HepG2 (cell line): Measurements from ENCODE around the gene INA. TPM values are rescaled to one million over a fixed set of nuclear protein-coding genes. Genes with fewer than 3 reads are reported as not detected.
A peak's percentile ranks its signal among the peaks of the same experiment; 100 is the strongest.

ENCODE experiments used
- FOSL1 ChIP-seq: sonication (generic); formaldehyde crosslinking; IDR thresholded peaks from 2 replicates; pipeline ENCODE4 v1.9.0; 2021; ENCODE audit warnings: missing genetic modification reagents, borderline replicate concordance
- GTF2F1 ChIP-seq: fragments of 150-350 bp; IDR thresholded peaks from 2 replicates; pipeline ENCODE4 v1.6.1; 2014; ENCODE audit warnings: low read length
- NONO ChIP-seq, 2 experiments: fragments of 450-650 bp in 1 of 2; sonication (generic) in 1 of 2; formaldehyde crosslinking in 1 of 2; IDR thresholded peaks in 1 of 2; conservative IDR thresholded peaks in 1 of 2; 2 replicates each; pipeline versions ENCODE4 v1.6.1 to v1.8.0; 2017 to 2022; ENCODE audit warnings: mild to moderate bottlenecking in 1 of 2, missing genetic modification reagents in 1 of 2, moderate library complexity in 1 of 2
- PHF5A ChIP-seq: IDR thresholded peaks from one replicate; pipeline ENCODE4 v1.6.1; 2018; ENCODE audit warnings: low read depth, missing genetic modification reagents; ENCODE audit not compliant: unreplicated experiment
- SMARCC2 ChIP-seq: fragments of 450-650 bp; IDR thresholded peaks from 2 replicates; pipeline ENCODE4 v1.6.1; 2017; ENCODE audit warnings: antibody characterized with exemption, mild to moderate bottlenecking
- SOX13 ChIP-seq, 3 experiments: fragments of 450-650 bp in 1 of 3; sonication (generic) in 1 of 3; formaldehyde crosslinking in 1 of 3; IDR thresholded peaks in 2 of 3; conservative IDR thresholded peaks in 1 of 3; 2 replicates each; pipeline versions ENCODE4 v1.5.0 to v1.6.1; 2016 to 2020; ENCODE audit warnings: antibody characterized with exemption in 1 of 3, mild to moderate bottlenecking in 1 of 3, missing compliant biosample characterization in 1 of 3, missing genetic modification reagents in 1 of 3, moderate library complexity in 1 of 3
- ZMYM3 ChIP-seq: sonication (generic); formaldehyde crosslinking; IDR thresholded peaks from 2 replicates; pipeline ENCODE4 v1.5.1; 2020; ENCODE audit warnings: mild to moderate bottlenecking, missing genetic modification reagents
- ZNF121 ChIP-seq: sonication (generic); formaldehyde crosslinking; IDR thresholded peaks from 2 replicates; pipeline ENCODE4 v1.5.0; 2020; ENCODE audit warnings: mild to moderate bottlenecking, missing genetic modification reagents
- ZNF180 ChIP-seq: sonication (generic); formaldehyde crosslinking; IDR thresholded peaks from 2 replicates; pipeline ENCODE4 v1.4.0; 2020; ENCODE audit warnings: low read depth, missing genetic modification reagents, borderline replicate concordance
- ZNF274 ChIP-seq: sonication (generic); formaldehyde crosslinking; IDR thresholded peaks from 2 replicates; pipeline ENCODE4 v1.5.1; 2020; ENCODE audit warnings: mild to moderate bottlenecking, missing genetic modification reagents
- ZNF296 ChIP-seq: sonication (generic); formaldehyde crosslinking; conservative IDR thresholded peaks from 2 replicates; pipeline ENCODE4 v1.5.0; 2020; ENCODE audit warnings: mild to moderate bottlenecking, missing genetic modification reagents
- ZNF335 ChIP-seq: sonication (generic); formaldehyde crosslinking; IDR thresholded peaks from 2 replicates; pipeline ENCODE4 v1.4.0; 2020; ENCODE audit warnings: missing genetic modification reagents
- ZNF570 ChIP-seq: sonication (generic); formaldehyde crosslinking; IDR thresholded peaks from 2 replicates; pipeline ENCODE4 v1.4.0; 2020; ENCODE audit warnings: mild to moderate bottlenecking, missing genetic modification reagents, borderline replicate concordance
- ZNF775 ChIP-seq: sonication (generic); formaldehyde crosslinking; IDR thresholded peaks from 2 replicates; pipeline ENCODE4 v1.4.0; 2020; ENCODE audit warnings: missing genetic modification reagents, mild to moderate bottlenecking, moderate library complexity, borderline replicate concordance
- ZSCAN12 ChIP-seq: sonication (generic); formaldehyde crosslinking; IDR thresholded peaks from 2 replicates; pipeline ENCODE4 v1.9.0; 2021; ENCODE audit warnings: mild to moderate bottlenecking, missing genetic modification reagents
- polyA plus RNA-seq, 8 experiments: library from polyadenylated mRNA; depleted of rRNA in 3 of 8; stranded (reverse) in 7 of 8; unstranded in 1 of 8; fragments of >200 nt; fragmentation: Illumina TruSeq in 4 of 8; extraction: Trizol in 4 of 8; gene quantifications; 2 replicates each; pipeline versions ENCODE4 v1.2.1 to v1.2.3, GENCODE V29; 2011 to 2016; ENCODE audit warnings: low read depth in 4 of 8, missing spikeins in 1 of 8, mixed read lengths in 1 of 8; ENCODE audit not compliant: insufficient read depth in 1 of 8
- total RNA-seq, 5 experiments: library from RNA; depleted of rRNA; stranded (reverse); fragments of >200 nt; fragmentation: Illumina TruSeq; extraction: Trizol; gene quantifications; 2 replicates each; pipeline ENCODE4 v1.2.3, GENCODE V29; 2016; ENCODE audit warnings: low read depth in 1 of 5
- TF ChIP-seq, protein P1 (sequence below): IDR thresholded peaks from 2 replicates; pipeline ENCODE4 v1.6.1; 2018; ENCODE audit warnings: missing genetic modification reagents, mild to moderate bottlenecking, missing compliant biosample characterization
- TF ChIP-seq, protein P2 (sequence below): IDR thresholded peaks from 2 replicates; pipeline ENCODE4 v1.6.1; 2016; ENCODE audit warnings: control low read depth
- TF ChIP-seq, protein P3 (sequence below): sonication (generic); formaldehyde crosslinking; conservative IDR thresholded peaks from 2 replicates; pipeline ENCODE4 v1.4.0; 2020; ENCODE audit warnings: missing genetic modification reagents
- TF ChIP-seq, protein P4 (sequence below): sonication (generic); formaldehyde crosslinking; IDR thresholded peaks from 2 replicates; pipeline ENCODE4 v1.8.0; 2022; ENCODE audit warnings: missing genetic modification reagents, mild to moderate bottlenecking, inconsistent platforms, borderline replicate concordance
- TF ChIP-seq, protein P5 (sequence below): sonication (generic); formaldehyde crosslinking; IDR thresholded peaks from 2 replicates; pipeline ENCODE4 v1.5.0; 2020; ENCODE audit warnings: mild to moderate bottlenecking, missing genetic modification reagents
- TF ChIP-seq, protein P6 (sequence below): sonication (generic); formaldehyde crosslinking; IDR thresholded peaks from 2 replicates; pipeline ENCODE4 v1.5.1; 2020; ENCODE audit warnings: missing genetic modification reagents, mild to moderate bottlenecking, borderline replicate concordance

INA gene
- total and polyA plus RNA-seq, 2 of the 13 experiments (the other 11 are each of a cell fraction or from before 2014, with no cell fraction given), result 0.04 to 0.13 TPM

DNA sequence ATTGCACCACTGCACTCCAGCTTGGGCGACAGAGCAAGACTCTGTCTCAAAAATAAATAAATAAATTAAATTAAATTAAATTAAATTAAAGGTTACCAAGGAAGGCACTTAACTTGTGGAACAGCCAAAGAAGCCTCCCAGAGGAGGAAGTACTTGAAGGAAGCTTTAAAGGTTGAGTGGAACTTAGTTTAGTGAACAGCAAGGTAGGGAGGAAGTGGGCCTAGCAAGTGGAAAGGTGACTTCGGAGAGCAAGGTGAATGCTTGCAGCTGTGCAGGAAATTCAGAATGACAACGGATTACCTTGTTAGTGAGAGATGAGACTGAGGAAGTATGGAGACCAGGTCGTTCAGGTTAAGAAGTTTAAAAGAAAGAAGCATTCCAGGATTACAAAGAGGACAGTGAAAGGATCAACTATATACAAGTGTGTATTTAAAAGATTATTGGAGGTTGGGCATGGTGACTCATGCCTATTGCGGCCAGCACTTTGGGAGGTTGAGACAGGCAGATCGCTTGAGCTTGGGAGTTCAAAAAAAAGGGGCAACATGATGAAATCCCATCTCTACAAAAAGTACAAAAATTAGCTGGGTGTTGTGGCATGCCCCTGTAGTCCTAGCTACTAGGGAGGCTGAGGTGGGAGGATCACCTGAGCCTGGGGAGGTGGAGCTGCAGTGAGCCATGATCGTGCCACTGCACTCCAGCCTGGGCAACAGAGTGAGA, 44.0 kb upstream of the INA start (continued):
- TF ChIP-seq, protein P1, sequence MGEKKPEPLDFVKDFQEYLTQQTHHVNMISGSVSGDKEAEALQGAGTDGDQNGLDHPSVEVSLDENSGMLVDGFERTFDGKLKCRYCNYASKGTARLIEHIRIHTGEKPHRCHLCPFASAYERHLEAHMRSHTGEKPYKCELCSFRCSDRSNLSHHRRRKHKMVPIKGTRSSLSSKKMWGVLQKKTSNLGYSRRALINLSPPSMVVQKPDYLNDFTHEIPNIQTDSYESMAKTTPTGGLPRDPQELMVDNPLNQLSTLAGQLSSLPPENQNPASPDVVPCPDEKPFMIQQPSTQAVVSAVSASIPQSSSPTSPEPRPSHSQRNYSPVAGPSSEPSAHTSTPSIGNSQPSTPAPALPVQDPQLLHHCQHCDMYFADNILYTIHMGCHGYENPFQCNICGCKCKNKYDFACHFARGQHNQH, result no peak
- TF ChIP-seq ZNF570 (CRISPR knock-in tag) (no peak), ZNF121 (CRISPR knock-in tag) (peak; percentile 97), ZNF274 (no peak), GTF2F1 (no peak), FOSL1 (CRISPR knock-in tag) (peak; percentile 89), ZNF775 (CRISPR knock-in tag) (no peak), SMARCC2 (no peak), NONO (IDR thresholded peaks at IDR 0.05) (no peak), NONO (CRISPR knock-in tag; conservative IDR thresholded peaks at IDR 0.05) (no peak), ZSCAN12 (CRISPR knock-in tag) (no peak), PHF5A (CRISPR knock-in tag) (no peak), ZNF296 (CRISPR knock-in tag) (no peak), ZMYM3 (CRISPR knock-in tag) (peak; percentile 54; the same call in 1 of the 2 replicates), ZNF180 (CRISPR knock-in tag) (no peak), ZNF335 (CRISPR knock-in tag) (no peak), SOX13 (IDR thresholded peaks at IDR 0.05) (no peak), SOX13 (CRISPR knock-in tag; conservative IDR thresholded peaks at IDR 0.05 in 1 of 2, IDR thresholded peaks at IDR 0.05 in 1 of 2) (peak in 1 of 2 experiments; percentile 56; a peak in 1 of 4 replicates)
- TF ChIP-seq, protein P2, sequence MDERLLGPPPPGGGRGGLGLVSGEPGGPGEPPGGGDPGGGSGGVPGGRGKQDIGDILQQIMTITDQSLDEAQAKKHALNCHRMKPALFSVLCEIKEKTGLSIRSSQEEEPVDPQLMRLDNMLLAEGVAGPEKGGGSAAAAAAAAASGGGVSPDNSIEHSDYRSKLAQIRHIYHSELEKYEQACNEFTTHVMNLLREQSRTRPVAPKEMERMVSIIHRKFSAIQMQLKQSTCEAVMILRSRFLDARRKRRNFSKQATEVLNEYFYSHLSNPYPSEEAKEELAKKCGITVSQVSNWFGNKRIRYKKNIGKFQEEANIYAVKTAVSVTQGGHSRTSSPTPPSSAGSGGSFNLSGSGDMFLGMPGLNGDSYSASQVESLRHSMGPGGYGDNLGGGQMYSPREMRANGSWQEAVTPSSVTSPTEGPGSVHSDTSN (CRISPR knock-in tag), result no peak
- TF ChIP-seq, protein P3, sequence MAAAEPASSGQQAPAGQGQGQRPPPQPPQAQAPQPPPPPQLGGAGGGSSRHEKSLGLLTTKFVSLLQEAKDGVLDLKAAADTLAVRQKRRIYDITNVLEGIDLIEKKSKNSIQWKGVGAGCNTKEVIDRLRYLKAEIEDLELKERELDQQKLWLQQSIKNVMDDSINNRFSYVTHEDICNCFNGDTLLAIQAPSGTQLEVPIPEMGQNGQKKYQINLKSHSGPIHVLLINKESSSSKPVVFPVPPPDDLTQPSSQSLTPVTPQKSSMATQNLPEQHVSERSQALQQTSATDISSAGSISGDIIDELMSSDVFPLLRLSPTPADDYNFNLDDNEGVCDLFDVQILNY (CRISPR knock-in tag), result no peak
- TF ChIP-seq, protein P4, sequence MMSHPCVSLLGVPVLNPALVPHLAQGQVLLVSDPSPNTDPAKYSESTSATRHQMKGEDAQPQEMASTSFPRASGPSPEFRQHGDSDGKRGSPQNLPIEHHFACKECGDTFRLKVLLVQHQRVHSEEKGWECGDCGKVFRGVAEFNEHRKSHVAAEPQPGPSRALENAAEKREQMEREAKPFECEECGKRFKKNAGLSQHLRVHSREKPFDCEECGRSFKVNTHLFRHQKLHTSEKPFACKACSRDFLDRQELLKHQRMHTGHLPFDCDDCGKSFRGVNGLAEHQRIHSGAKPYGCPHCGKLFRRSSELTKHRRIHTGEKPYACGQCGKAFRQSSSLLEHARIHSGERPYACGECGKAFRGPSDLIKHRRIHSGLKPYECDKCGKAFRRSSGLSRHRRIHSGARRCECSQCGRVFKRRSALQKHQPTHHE (CRISPR knock-in tag), result no peak
- TF ChIP-seq, protein P5, sequence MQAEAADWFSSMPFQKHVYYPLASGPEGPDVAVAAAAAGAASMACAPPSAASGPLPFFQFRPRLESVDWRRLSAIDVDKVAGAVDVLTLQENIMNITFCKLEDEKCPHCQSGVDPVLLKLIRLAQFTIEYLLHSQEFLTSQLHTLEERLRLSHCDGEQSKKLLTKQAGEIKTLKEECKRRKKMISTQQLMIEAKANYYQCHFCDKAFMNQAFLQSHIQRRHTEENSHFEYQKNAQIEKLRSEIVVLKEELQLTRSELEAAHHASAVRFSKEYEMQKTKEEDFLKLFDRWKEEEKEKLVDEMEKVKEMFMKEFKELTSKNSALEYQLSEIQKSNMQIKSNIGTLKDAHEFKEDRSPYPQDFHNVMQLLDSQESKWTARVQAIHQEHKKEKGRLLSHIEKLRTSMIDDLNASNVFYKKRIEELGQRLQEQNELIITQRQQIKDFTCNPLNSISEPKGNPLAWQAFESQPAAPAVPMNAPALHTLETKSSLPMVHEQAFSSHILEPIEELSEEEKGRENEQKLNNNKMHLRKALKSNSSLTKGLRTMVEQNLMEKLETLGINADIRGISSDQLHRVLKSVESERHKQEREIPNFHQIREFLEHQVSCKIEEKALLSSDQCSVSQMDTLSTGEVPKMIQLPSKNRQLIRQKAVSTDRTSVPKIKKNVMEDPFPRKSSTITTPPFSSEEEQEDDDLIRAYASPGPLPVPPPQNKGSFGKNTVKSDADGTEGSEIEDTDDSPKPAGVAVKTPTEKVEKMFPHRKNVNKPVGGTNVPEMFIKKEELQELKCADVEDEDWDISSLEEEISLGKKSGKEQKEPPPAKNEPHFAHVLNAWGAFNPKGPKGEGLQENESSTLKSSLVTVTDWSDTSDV, result no peak
- TF ChIP-seq, protein P6, sequence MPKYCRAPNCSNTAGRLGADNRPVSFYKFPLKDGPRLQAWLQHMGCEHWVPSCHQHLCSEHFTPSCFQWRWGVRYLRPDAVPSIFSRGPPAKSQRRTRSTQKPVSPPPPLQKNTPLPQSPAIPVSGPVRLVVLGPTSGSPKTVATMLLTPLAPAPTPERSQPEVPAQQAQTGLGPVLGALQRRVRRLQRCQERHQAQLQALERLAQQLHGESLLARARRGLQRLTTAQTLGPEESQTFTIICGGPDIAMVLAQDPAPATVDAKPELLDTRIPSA (CRISPR knock-in tag), result no peak
